ENCODE results near the gene YAF2.
"Not testable (repeated sequence)": the region's sequence is repeated elsewhere in the genome, so short reads cannot be mapped to it uniquely, and the experiment has no call there.

YAF2 gene

GRCh38 chr12:42227525-42227924 lies 10.5 kb downstream of the YAF2 start:
- H3K9ac ChIP-seq (ENCODE audit: low read depth in 1 of 2, low read length in 2 of 2); H3K36me3 ChIP-seq (ENCODE audit: control insufficient read depth in 1 of 2, insufficient read depth in 2 of 2, low read length in 2 of 2); H3K4me1 ChIP-seq (ENCODE audit: control insufficient read depth in 1 of 2, insufficient read depth in 2 of 2, low read length in 2 of 2); H3K27ac ChIP-seq (ENCODE audit: low read depth, low read length); H3K27me3 ChIP-seq (ENCODE audit: control insufficient read depth in 1 of 2, insufficient read depth in 2 of 2, low read length in 2 of 2); H3K4me3 ChIP-seq (ENCODE audit: low read depth in 1 of 2, low read length in 2 of 2); H3K9me3 ChIP-seq (ENCODE audit: control insufficient read depth in 1 of 2, low read length in 2 of 2): not testable (repeated sequence)

GRCh38 chr12:42224501-42224900 lies 13.5 kb downstream of the YAF2 start:
- not testable (repeated sequence) for H3K9ac ChIP-seq (ENCODE audit: low read depth in 1 of 2, low read length in 2 of 2); H3K27ac ChIP-seq (ENCODE audit: low read depth, low read length); H3K4me1 ChIP-seq (ENCODE audit: control insufficient read depth in 1 of 2, insufficient read depth in 2 of 2, low read length in 2 of 2); H3K36me3 ChIP-seq (ENCODE audit: control insufficient read depth in 1 of 2, insufficient read depth in 2 of 2, low read length in 2 of 2); H3K27me3 ChIP-seq (ENCODE audit: control insufficient read depth in 1 of 2, insufficient read depth in 2 of 2, low read length in 2 of 2); H3K4me3 ChIP-seq (ENCODE audit: low read depth in 1 of 2, low read length in 2 of 2); H3K9me3 ChIP-seq (ENCODE audit: control insufficient read depth in 1 of 2, low read length in 2 of 2)

GRCh38 chr12:42222724-42223123 lies 15.3 kb downstream of the YAF2 start:
- Histone ChIP-seq H3K4me1 (ENCODE audit: control insufficient read depth in 1 of 2, insufficient read depth in 2 of 2, low read length in 2 of 2) (no peaks in the 10 kb centered on the region), H3K9ac (ENCODE audit: low read depth in 1 of 2, low read length in 2 of 2) (no peak overlapping the region), H3K9me3 (ENCODE audit: control insufficient read depth in 1 of 2, low read length in 2 of 2) (no peaks in the 10 kb centered on the region), H3K36me3 (ENCODE audit: control insufficient read depth in 1 of 2, insufficient read depth in 2 of 2, low read length in 2 of 2) (no peaks in the 10 kb centered on the region), H3K27ac (ENCODE audit: low read depth, low read length) (no peak overlapping the region), H3K4me3 (ENCODE audit: low read depth in 1 of 2, low read length in 2 of 2) (no peak overlapping the region), H3K27me3 (ENCODE audit: control insufficient read depth in 1 of 2, insufficient read depth in 2 of 2, low read length in 2 of 2) (no peaks in the 10 kb centered on the region)

GRCh38 chr12:42221726-42222125 lies 16.3 kb downstream of the YAF2 start:
- Histone ChIP-seq H3K27ac (ENCODE audit: low read depth, low read length) (no peak overlapping the region), H3K4me3 (ENCODE audit: low read depth in 1 of 2, low read length in 2 of 2) (no peak overlapping the region), H3K9ac (ENCODE audit: low read depth in 1 of 2, low read length in 2 of 2) (no peak overlapping the region), H3K27me3 (ENCODE audit: control insufficient read depth in 1 of 2, insufficient read depth in 2 of 2, low read length in 2 of 2) (no peaks in the 10 kb centered on the region), H3K4me1 (ENCODE audit: control insufficient read depth in 1 of 2, insufficient read depth in 2 of 2, low read length in 2 of 2) (no peaks in the 10 kb centered on the region), H3K9me3 (ENCODE audit: control insufficient read depth in 1 of 2, low read length in 2 of 2) (no peaks in the 10 kb centered on the region), H3K36me3 (ENCODE audit: control insufficient read depth in 1 of 2, insufficient read depth in 2 of 2, low read length in 2 of 2) (no peaks in the 10 kb centered on the region)

GRCh38 chr12:42217656-42218055 lies 20.4 kb downstream of the YAF2 start:
- Histone ChIP-seq H3K27me3 (ENCODE audit: control insufficient read depth in 1 of 2, insufficient read depth in 2 of 2, low read length in 2 of 2) (no peaks in the 10 kb centered on the region), H3K36me3 (ENCODE audit: control insufficient read depth in 1 of 2, insufficient read depth in 2 of 2, low read length in 2 of 2) (no peaks in the 10 kb centered on the region), H3K9me3 (ENCODE audit: control insufficient read depth in 1 of 2, low read length in 2 of 2) (no peaks in the 10 kb centered on the region), H3K4me1 (ENCODE audit: control insufficient read depth in 1 of 2, insufficient read depth in 2 of 2, low read length in 2 of 2) (peaks cover 7 to 8% of the 10 kb centered on the region in 2 donors), H3K27ac (ENCODE audit: low read depth, low read length) (no peak overlapping the region), H3K9ac (ENCODE audit: low read depth in 1 of 2, low read length in 2 of 2) (no peak overlapping the region), H3K4me3 (ENCODE audit: low read depth in 1 of 2, low read length in 2 of 2) (no peak overlapping the region)

GRCh38 chr12:42216737-42217136 lies 21.3 kb downstream of the YAF2 start:
- Histone ChIP-seq H3K9ac (ENCODE audit: low read depth in 1 of 2, low read length in 2 of 2) (no peak overlapping the region), H3K27ac (ENCODE audit: low read depth, low read length) (no peak overlapping the region), H3K4me3 (ENCODE audit: low read depth in 1 of 2, low read length in 2 of 2) (no peak overlapping the region), H3K4me1 (ENCODE audit: control insufficient read depth in 1 of 2, insufficient read depth in 2 of 2, low read length in 2 of 2) (peaks cover 7 to 8% of the 10 kb centered on the region in 2 donors), H3K27me3 (ENCODE audit: control insufficient read depth in 1 of 2, insufficient read depth in 2 of 2, low read length in 2 of 2) (no peaks in the 10 kb centered on the region), H3K9me3 (ENCODE audit: control insufficient read depth in 1 of 2, low read length in 2 of 2) (no peaks in the 10 kb centered on the region), H3K36me3 (ENCODE audit: control insufficient read depth in 1 of 2, insufficient read depth in 2 of 2, low read length in 2 of 2) (no peaks in the 10 kb centered on the region)

- H3K9me3 ChIP-seq (ENCODE audit: control insufficient read depth in 1 of 2, low read length in 2 of 2); H3K36me3 ChIP-seq (ENCODE audit: control insufficient read depth in 1 of 2, insufficient read depth in 2 of 2, low read length in 2 of 2); H3K9ac ChIP-seq (ENCODE audit: low read depth in 1 of 2, low read length in 2 of 2); H3K27ac ChIP-seq (ENCODE audit: low read depth, low read length); H3K4me3 ChIP-seq (ENCODE audit: low read depth in 1 of 2, low read length in 2 of 2); H3K27me3 ChIP-seq (ENCODE audit: control insufficient read depth in 1 of 2, insufficient read depth in 2 of 2, low read length in 2 of 2); H3K4me1 ChIP-seq (ENCODE audit: control insufficient read depth in 1 of 2, insufficient read depth in 2 of 2, low read length in 2 of 2): not testable (repeated sequence)
Measured at GRCh38 chr12:42215759-42216158, 22.3 kb downstream of the YAF2 start.

- Histone ChIP-seq H3K27me3 (ENCODE audit: control insufficient read depth in 1 of 2, insufficient read depth in 2 of 2, low read length in 2 of 2) (no peaks in the 10 kb centered on the region), H3K4me3 (ENCODE audit: low read depth in 1 of 2, low read length in 2 of 2) (no peak overlapping the region), H3K27ac (ENCODE audit: low read depth, low read length) (no peak overlapping the region), H3K9ac (ENCODE audit: low read depth in 1 of 2, low read length in 2 of 2) (no peak overlapping the region), H3K9me3 (ENCODE audit: control insufficient read depth in 1 of 2, low read length in 2 of 2) (no peaks in the 10 kb centered on the region), H3K36me3 (ENCODE audit: control insufficient read depth in 1 of 2, insufficient read depth in 2 of 2, low read length in 2 of 2) (peaks cover 6 to 7% of the 10 kb centered on the region in 2 donors), H3K4me1 (ENCODE audit: control insufficient read depth in 1 of 2, insufficient read depth in 2 of 2, low read length in 2 of 2) (peaks cover 7 to 8% of the 10 kb centered on the region in 2 donors)
Measured at GRCh38 chr12:42213954-42214426, 24.1 kb downstream of the YAF2 start.

- H3K4me1 ChIP-seq (ENCODE audit: control insufficient read depth in 1 of 2, insufficient read depth in 2 of 2, low read length in 2 of 2): peaks cover 7 to 8% of the 10 kb centered on the region in 2 donors
- H3K36me3 ChIP-seq (ENCODE audit: control insufficient read depth in 1 of 2, insufficient read depth in 2 of 2, low read length in 2 of 2): peaks cover 6 to 7% of the 10 kb centered on the region in 2 donors
- H3K27ac ChIP-seq (ENCODE audit: low read depth, low read length): no peak overlapping the region
- no peak overlapping the region for H3K9ac ChIP-seq (ENCODE audit: low read depth in 1 of 2, low read length in 2 of 2)
- no peaks in the 10 kb centered on the region for H3K27me3 ChIP-seq (ENCODE audit: control insufficient read depth in 1 of 2, insufficient read depth in 2 of 2, low read length in 2 of 2)
- no peak overlapping the region for H3K4me3 ChIP-seq (ENCODE audit: low read depth in 1 of 2, low read length in 2 of 2)
- H3K9me3 ChIP-seq (ENCODE audit: control insufficient read depth in 1 of 2, low read length in 2 of 2): no peaks in the 10 kb centered on the region
Measured at GRCh38 chr12:42213023-42213422, 25.0 kb downstream of the YAF2 start.

GRCh38 chr12:42208574-42208973 lies 29.5 kb downstream of the YAF2 start:
- H3K27ac ChIP-seq (ENCODE audit: low read depth, low read length): no peak overlapping the region
- H3K9ac ChIP-seq (ENCODE audit: low read depth in 1 of 2, low read length in 2 of 2): no peak overlapping the region
- peaks cover 0 to under 1% of the 10 kb centered on the region in 2 donors for H3K4me1 ChIP-seq (ENCODE audit: control insufficient read depth in 1 of 2, insufficient read depth in 2 of 2, low read length in 2 of 2)
- no peaks in the 10 kb centered on the region for H3K27me3 ChIP-seq (ENCODE audit: control insufficient read depth in 1 of 2, insufficient read depth in 2 of 2, low read length in 2 of 2)
- peaks cover 6 to 7% of the 10 kb centered on the region in 2 donors for H3K36me3 ChIP-seq (ENCODE audit: control insufficient read depth in 1 of 2, insufficient read depth in 2 of 2, low read length in 2 of 2)
- no peaks in the 10 kb centered on the region for H3K9me3 ChIP-seq (ENCODE audit: control insufficient read depth in 1 of 2, low read length in 2 of 2)
- H3K4me3 ChIP-seq (ENCODE audit: low read depth in 1 of 2, low read length in 2 of 2): no peak overlapping the region

GRCh38 chr12:42204819-42205218 lies 33.2 kb downstream of the YAF2 start:
- Histone ChIP-seq H3K27me3 (ENCODE audit: control insufficient read depth in 1 of 2, insufficient read depth in 2 of 2, low read length in 2 of 2) (no peaks in the 10 kb centered on the region), H3K36me3 (ENCODE audit: control insufficient read depth in 1 of 2, insufficient read depth in 2 of 2, low read length in 2 of 2) (no peaks in the 10 kb centered on the region), H3K27ac (ENCODE audit: low read depth, low read length) (no peak overlapping the region), H3K9ac (ENCODE audit: low read depth in 1 of 2, low read length in 2 of 2) (no peak overlapping the region), H3K4me1 (ENCODE audit: control insufficient read depth in 1 of 2, insufficient read depth in 2 of 2, low read length in 2 of 2) (no peaks in the 10 kb centered on the region), H3K4me3 (ENCODE audit: low read depth in 1 of 2, low read length in 2 of 2) (no peak overlapping the region), H3K9me3 (ENCODE audit: control insufficient read depth in 1 of 2, low read length in 2 of 2) (no peaks in the 10 kb centered on the region)
